Measurements from ENCODE around the gene DMBX1. TPM values are rescaled to one million over a fixed set of nuclear protein-coding genes. Genes with fewer than 3 reads are reported as not detected.

Gene DMBX1
- total RNA-seq, 4 donors from 2014 or later: not detected

DNA sequence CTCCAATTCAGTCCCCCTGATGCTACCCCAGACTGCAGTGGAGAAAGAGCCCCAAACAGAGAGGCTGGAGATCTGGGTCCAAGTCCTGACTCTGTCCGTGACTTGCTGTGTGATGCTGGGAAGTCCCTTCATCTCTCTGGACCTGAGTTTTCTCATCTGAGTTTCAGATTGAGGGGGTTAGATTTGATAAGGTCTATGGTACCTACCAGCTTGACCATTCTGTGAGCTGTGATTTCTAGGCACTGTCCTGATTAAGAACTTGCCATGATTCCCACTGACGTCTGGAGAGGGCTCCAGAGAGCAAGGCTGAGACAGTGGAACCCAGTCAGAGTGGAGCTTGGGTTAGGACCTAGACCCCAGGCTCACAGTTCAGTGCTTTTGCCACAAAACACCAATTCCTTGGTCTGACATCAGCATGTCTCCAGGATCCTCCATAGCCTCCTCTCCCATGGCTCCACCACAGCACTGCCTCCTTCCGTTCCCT is 43.8 kb upstream of the DMBX1 start:
- WGBS, 2 donors (ENCODE audit: low coverage in 1 of 2): 62% methylated on average over 3 of the region's 3 CpGs; no CpG with 5 or more reads in 1 of the 2 donors
- intact Hi-C loops (cut with DNase I; ENCODE audit: low total_unique reads) (loop anchor here (1.0 kb wide), 1 partner anchor 82 kb away; no protein-coding TSS in a partner anchor), in situ Hi-C loops (cut with MboI; ENCODE audit: low pct_ligation_motif_present in 1 of 4, low pct_unique_long_range_greater_than_20kb in 1 of 4, low sequenced_read_pairs in 3 of 4) (loop anchor here in 2 of 4 donors (10.0 to 25.0 kb wide), 2 partner anchors 79 to 291 kb away; no protein-coding TSS in a partner anchor)
- H3K4me1 ChIP-seq: peaks cover 0 to 20% (median 13%) of the 10 kb centered on the region in 4 donors
- no peak for DNase-seq
- no peak overlapping the region for H3K4me3 ChIP-seq
- H3K27ac ChIP-seq: no peak overlapping the region
- H3K9me3 ChIP-seq: no peaks in the 10 kb centered on the region
- H3K27me3 ChIP-seq: peaks cover 57% of the 10 kb centered on the region
- TF ChIP-seq POLR2A (IDR thresholded peaks at IDR 0.05) (no peak), EP300 (IDR thresholded peaks at IDR 0.05; ENCODE audit: low read depth) (no peak), POLR2AphosphoS5 (IDR thresholded peaks at IDR 0.05) (no peak)
- TF ChIP-seq, protein P1, sequence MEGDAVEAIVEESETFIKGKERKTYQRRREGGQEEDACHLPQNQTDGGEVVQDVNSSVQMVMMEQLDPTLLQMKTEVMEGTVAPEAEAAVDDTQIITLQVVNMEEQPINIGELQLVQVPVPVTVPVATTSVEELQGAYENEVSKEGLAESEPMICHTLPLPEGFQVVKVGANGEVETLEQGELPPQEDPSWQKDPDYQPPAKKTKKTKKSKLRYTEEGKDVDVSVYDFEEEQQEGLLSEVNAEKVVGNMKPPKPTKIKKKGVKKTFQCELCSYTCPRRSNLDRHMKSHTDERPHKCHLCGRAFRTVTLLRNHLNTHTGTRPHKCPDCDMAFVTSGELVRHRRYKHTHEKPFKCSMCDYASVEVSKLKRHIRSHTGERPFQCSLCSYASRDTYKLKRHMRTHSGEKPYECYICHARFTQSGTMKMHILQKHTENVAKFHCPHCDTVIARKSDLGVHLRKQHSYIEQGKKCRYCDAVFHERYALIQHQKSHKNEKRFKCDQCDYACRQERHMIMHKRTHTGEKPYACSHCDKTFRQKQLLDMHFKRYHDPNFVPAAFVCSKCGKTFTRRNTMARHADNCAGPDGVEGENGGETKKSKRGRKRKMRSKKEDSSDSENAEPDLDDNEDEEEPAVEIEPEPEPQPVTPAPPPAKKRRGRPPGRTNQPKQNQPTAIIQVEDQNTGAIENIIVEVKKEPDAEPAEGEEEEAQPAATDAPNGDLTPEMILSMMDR (IDR thresholded peaks at IDR 0.05): no peak
- H3K36me3 ChIP-seq: no peaks in the 10 kb centered on the region

DNA sequence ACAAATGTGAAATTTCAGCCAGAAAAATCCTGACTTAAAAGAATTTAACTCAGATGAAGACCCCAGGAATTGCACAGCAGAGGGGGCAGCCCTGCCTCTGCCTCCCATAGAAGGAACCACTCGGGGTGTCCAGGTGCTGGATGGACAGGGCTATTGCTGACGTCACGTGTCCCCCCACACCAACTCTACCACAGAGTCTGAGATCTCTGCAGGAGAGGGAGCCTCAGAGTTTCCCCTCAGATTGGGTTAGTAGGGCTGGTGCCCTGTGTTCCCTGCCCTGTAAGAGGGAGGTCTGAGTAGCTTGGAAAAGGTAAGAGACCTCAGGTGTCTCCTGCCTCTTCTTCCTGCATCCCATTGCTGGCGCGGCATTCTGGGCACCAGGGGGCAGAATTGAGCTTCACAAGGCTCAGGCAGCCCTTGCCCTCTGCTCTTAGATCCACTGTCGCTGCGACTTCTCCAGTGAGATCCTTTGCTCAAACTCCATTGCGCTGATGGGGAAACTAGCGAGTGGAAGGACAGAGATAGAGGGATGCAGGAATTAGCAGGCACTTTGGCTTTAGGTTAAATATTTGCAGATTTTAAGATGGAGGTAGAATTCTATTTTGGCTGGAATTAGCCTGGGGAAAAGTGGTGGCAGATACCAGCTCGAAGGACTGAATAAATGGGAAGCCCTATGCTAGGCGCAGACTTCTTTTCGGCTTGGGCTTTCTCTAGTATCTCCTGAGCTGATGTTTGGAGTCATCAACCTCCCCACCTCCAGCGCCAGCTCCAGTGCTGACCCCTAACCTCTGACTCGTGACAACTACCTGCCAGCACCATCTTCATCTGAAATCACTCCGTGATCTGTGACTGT is 42.8 kb upstream of the DMBX1 start:
- peaks cover 0 to 20% (median 13%) of the 10 kb centered on the region in 4 donors for H3K4me1 ChIP-seq
- intact Hi-C loops (cut with DNase I; ENCODE audit: low total_unique reads) (loop anchor here (1.0 kb wide), 1 partner anchor 81 kb away; no protein-coding TSS in a partner anchor), in situ Hi-C loops (cut with MboI; ENCODE audit: low pct_ligation_motif_present in 1 of 4, low pct_unique_long_range_greater_than_20kb in 1 of 4, low sequenced_read_pairs in 3 of 4) (loop anchor here in 2 of 4 donors (10.0 to 25.0 kb wide), 2 partner anchors 78 to 290 kb away; no protein-coding TSS in a partner anchor)
- no peaks in the 10 kb centered on the region for H3K36me3 ChIP-seq
- no peaks in the 10 kb centered on the region for H3K9me3 ChIP-seq
- peaks cover 65% of the 10 kb centered on the region for H3K27me3 ChIP-seq
- no peak overlapping the region for H3K4me3 ChIP-seq
- TF ChIP-seq POLR2AphosphoS5 (IDR thresholded peaks at IDR 0.05) (no peak), EP300 (IDR thresholded peaks at IDR 0.05; ENCODE audit: low read depth) (no peak)
- TF ChIP-seq, protein P1 (IDR thresholded peaks at IDR 0.05): peak; percentile 74 to 88 (median 83)
- WGBS, 2 donors (ENCODE audit: low coverage in 1 of 2): 37 to 79% methylated on average over 3 to 13 of the region's 15 CpGs
- no peak overlapping the region for H3K27ac ChIP-seq
- DNase-seq: peak; percentile 86

DNA sequence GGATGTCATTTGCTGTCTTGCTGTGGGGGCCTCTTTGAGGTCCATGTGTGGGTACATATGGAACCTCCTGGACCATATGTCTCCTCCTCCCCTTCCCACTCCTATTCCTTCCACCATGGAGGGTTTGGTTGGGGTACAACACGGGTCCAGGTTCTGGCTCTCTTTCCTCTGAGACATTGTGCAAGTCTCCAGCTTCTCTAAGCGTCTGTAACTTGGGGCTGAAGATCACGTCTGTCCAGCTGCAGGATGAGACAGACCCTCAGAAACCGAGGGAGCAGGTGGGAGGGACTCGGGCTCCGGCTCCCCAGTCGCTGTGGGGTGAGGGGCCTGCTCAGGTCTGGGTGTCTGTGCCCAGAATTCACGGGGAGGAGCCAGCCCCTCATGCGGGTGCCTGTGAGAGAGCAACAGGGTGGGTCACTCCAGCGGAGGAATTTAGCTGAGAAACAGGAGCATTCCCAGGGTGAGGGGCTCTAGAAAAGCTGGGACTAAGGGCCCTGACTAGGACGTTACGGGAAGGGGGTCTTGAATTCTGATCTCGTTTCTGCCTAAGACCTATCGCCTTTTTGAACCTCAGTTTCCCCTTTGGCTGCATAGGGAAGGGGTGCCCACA is 42.0 kb upstream of the DMBX1 start:
- no peak for TF ChIP-seq POLR2A (IDR thresholded peaks at IDR 0.05)
- TF ChIP-seq POLR2AphosphoS5 (IDR thresholded peaks at IDR 0.05): no peak
- TF ChIP-seq, protein P1 (IDR thresholded peaks at IDR 0.05): no peak
- TF ChIP-seq EP300 (IDR thresholded peaks at IDR 0.05; ENCODE audit: low read depth): no peak
- intact Hi-C loops (cut with DNase I; ENCODE audit: low total_unique reads): no loop called here
- peaks cover 65% of the 10 kb centered on the region for H3K27me3 ChIP-seq
- peak overlapping the region in 2 of 4 donors; percentile 32 to 44 for H3K4me3 ChIP-seq
- peaks cover 0 to 16% (median 11%) of the 10 kb centered on the region in 4 donors for H3K4me1 ChIP-seq
- 37% methylated on average over 14 of the region's 14 CpGs; no CpG with 5 or more reads in 1 of the 2 donors for WGBS, 2 donors (ENCODE audit: low coverage in 1 of 2)
- DNase-seq: no peak
- H3K36me3 ChIP-seq: no peaks in the 10 kb centered on the region
- no peaks in the 10 kb centered on the region for H3K9me3 ChIP-seq
- no peak overlapping the region for H3K27ac ChIP-seq
- in situ Hi-C loops (cut with MboI; ENCODE audit: low pct_ligation_motif_present in 1 of 4, low pct_unique_long_range_greater_than_20kb in 1 of 4, low sequenced_read_pairs in 3 of 4): loop anchor here in 2 of 4 donors (10.0 to 25.0 kb wide), 2 partner anchors 77 to 290 kb away; no protein-coding TSS in a partner anchor
